RWPE1 (cell line): ENCODE data around the gene ELAVL1.
"Not testable (repeated sequence)": the region's sequence is repeated elsewhere in the genome, so short reads cannot be mapped to it uniquely, and the experiment has no call there.

Experiments
- CTCF ChIA-PET: fragments of 350-600 bp; sonication (Branson Sonifier 250); formaldehyde crosslinking; extraction: SDS; loops from one replicate; lab custom pipeline; 2021; lab: Yijun Ruan, JAX
- POLR2A ChIA-PET: fragments of 400-600 bp; formaldehyde crosslinking; extraction: SDS; loops from one replicate; lab custom pipeline; 2020; ENCODE audit warnings: antibody characterized with exemption; ENCODE audit not compliant: low non-redundant PET; lab: Yijun Ruan, JAX
- DNase-seq: peaks from one replicate; pipeline ENCODE4 v3.0.0; 2012; ENCODE audit warnings: low spot score
- H3K27ac ChIP-seq: fragments of 450-650 bp; 2 replicates; pipeline ENCODE4 v1.5.1; 2017
- TF ChIP-seq, protein P1 (sequence below): fragments of 450-650 bp; conservative IDR thresholded peaks from 2 replicates; pipeline ENCODE4 v1.5.1; 2017; ENCODE audit warnings: low read depth, mild to moderate bottlenecking

Gene ELAVL1

DNA sequence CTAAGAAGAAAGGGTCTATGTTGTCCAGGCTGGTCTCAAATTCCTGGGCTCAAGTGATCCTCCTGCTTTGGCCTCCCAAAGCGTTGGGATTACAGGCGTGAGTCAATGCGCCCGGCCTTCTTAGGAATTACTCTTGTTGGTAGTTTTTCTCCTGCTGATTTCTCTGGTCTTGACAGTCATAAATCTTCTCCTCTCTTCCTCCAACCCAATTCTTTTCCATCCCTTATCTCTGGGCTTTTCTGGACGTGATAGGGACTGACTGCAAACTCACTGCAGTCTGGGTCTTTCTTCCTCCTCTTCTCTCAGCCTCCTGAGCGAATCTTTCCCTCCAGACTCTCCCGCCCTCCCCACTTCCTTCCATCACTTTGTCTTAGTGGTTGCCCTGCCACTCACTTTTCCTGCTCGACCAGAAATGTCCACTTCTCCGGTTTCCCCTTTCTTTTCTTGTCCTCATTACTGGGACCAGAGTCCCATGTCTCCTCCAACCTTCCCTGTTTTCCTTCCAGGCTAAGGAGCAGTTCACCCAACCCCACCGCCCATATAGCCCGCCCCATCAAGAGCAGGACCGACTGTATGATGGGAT lies 40.1 kb downstream of the ELAVL1 start:
- peak overlapping the region; percentile 11; the same call in 1 of the 2 replicates for H3K27ac ChIP-seq
- ChIA-PET CTCF (no interaction called here), POLR2A (interaction anchor here (0.6 kb wide), 1 partner anchor 113 kb away, joined by 3 read pairs; no protein-coding TSS in a partner anchor)
- DNase-seq, result no peak
- TF ChIP-seq, protein P1, sequence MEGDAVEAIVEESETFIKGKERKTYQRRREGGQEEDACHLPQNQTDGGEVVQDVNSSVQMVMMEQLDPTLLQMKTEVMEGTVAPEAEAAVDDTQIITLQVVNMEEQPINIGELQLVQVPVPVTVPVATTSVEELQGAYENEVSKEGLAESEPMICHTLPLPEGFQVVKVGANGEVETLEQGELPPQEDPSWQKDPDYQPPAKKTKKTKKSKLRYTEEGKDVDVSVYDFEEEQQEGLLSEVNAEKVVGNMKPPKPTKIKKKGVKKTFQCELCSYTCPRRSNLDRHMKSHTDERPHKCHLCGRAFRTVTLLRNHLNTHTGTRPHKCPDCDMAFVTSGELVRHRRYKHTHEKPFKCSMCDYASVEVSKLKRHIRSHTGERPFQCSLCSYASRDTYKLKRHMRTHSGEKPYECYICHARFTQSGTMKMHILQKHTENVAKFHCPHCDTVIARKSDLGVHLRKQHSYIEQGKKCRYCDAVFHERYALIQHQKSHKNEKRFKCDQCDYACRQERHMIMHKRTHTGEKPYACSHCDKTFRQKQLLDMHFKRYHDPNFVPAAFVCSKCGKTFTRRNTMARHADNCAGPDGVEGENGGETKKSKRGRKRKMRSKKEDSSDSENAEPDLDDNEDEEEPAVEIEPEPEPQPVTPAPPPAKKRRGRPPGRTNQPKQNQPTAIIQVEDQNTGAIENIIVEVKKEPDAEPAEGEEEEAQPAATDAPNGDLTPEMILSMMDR, result no peak

DNA sequence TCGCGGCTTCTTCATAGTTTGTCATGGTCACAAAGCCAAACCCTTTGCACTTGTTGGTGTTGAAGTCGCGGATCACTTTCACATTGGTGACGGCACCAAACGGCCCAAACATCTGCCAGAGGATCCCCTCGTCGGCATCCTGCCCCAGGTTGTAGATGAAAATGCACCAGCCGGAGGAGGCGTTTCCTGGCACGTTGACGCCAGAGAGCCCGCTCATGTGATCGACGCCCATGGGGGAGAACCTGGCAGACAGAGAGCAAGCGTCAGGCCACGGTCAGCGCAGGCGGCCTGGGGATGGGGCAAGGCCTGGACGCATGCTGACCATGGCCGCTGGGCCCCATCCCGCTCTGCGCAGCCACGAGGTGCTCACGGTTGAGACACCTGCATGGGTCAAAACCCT lies 41.9 kb downstream of the ELAVL1 start:
- DNase-seq, result no peak
- ChIA-PET CTCF (no interaction called here), POLR2A (no interaction called here)
- peak overlapping the region; percentile 3; the same call in 1 of the 2 replicates for H3K27ac ChIP-seq
- TF ChIP-seq, protein P1, result no peak

DNA sequence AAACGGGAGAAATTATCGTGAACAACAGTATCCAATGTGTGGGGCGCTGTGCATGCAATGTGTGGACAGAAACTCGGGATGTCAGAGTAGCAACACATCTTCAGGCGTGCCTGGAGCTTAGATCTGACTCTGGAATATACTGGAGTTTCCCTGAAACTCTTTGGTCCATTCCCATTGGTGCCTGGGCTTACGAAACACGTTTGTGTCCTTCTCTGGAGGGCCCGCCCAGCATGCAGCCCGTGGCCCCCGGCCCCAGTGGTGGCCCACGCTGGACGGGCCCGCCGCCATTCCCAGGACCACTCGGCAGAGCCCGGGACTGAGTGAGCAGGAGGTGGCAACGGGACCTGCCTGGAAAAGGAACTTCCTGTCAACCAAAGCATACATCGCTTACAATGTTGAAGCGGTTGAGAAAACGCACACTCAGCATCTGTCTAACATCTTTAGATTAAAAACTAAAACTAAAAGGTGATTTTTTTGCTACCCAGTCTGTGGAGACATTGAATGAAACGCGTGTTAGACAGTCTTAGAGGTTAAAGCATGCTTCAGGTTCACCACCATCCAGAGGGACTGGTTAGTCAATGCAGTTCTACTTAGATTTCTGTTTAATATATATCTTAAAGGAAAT lies 42.7 kb downstream of the ELAVL1 start:
- DNase-seq, result no peak
- H3K27ac ChIP-seq, result no peak overlapping the region
- POLR2A ChIA-PET, result no interaction called here
- CTCF ChIA-PET, result no interaction called here
- TF ChIP-seq, protein P1, result no peak

DNA sequence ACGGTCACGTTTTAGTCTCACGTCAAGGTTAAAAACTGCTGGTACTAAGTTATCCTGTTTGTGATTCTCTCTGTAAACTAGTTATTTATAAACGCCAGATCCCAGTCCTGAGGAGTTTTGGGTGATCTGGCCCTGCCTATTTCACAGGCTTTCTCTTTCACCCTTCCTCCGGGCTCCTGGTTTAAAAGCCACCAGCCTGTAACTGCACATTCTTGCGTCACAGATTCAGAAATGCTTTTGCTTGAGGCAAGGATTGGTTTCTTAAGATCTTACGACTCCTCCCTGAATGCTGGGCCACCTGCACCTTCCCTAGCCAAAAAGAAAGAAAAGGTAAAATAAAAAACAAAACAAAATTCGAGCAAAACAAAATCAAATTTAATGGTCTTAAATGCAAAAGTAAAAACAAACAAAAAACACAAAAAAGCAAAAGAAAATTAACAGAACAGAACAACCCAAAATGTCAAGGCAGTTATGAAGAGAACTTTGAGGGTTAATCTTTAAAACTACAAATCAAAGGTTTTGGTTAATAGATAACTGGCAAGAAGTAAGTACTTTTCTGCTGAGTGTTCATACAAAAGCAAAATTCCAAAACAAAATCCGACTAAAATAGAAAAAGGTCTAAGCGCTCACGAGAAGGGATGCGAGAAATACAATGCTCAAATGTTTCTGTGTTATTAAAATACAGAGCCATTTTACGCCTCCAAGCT lies 43.4 kb downstream of the ELAVL1 start:
- TF ChIP-seq, protein P1, result no peak
- ChIA-PET CTCF (no interaction called here), POLR2A (no interaction called here)
- no peak for DNase-seq
- no peak overlapping the region for H3K27ac ChIP-seq

DNA sequence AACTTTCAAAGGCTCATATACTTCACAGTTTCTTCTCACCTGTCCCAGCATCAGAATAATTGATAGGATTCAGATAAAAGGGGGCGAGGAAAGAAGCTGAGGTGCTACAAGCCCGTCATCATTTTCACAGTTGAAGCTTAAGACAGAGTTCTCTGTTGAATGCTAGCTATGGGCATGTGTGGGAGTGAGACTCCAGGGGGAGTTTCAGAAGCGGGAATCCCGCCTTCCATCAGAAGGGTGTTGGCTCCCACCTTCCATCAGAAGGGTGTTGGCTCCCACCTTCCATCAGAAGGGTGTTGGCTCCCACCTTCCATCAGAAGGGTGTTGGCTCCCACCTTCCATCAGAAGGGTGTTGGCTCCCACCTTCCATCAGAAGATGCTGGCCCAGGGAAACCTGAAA lies 44.4 kb downstream of the ELAVL1 start:
- POLR2A ChIA-PET, result not testable (repeated sequence)

DNA sequence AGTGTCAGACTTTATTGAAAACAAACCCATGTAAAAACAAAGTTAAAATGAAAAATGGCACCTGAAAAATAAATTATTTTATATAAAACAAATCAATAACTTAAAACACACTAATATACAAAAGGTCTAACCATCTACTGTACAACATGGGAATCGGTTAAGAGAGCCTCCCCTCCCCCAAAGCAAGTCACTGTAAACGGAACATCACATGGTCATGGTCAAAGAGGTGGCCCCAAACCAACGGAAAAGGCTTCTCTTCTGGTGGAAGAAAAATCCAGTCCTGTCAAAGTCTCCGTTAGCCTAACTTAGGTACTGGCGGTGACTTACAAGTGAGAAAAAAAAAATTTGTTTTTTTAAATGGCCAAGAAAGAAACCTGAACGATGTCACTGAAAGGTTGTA lies 46.2 kb downstream of the ELAVL1 start:
- no peak for DNase-seq
- ChIA-PET POLR2A (no interaction called here), CTCF (interaction anchor here (1.0 kb wide), 1 partner anchor 15 kb away, joined by 4 read pairs; the partner anchor contains the start of gene TIMM44)
- TF ChIP-seq, protein P1, result no peak
- H3K27ac ChIP-seq, result no peak overlapping the region

More for the DNA sequence above, 44.4 kb downstream of the ELAVL1 start:
- H3K27ac ChIP-seq, result peak overlapping the region; percentile 16; the same call in 1 of the 2 replicates
- DNase-seq, result not testable (repeated sequence)
- CTCF ChIA-PET, result interaction anchor here (1.0 kb wide), 1 partner anchor 10 kb away, joined by 6 read pairs; no protein-coding TSS in a partner anchor
